Measurements from ENCODE around the gene VRK3. TPM values are rescaled to one million over a fixed set of nuclear protein-coding genes. Genes with fewer than 3 reads are reported as not detected.

Gene VRK3
- total RNA-seq, 3 donors from 2014 or later: 24.2 to 42.0 (median 40.3) TPM

GRCh38 chr19:50022823-50023222 lies 2.3 kb downstream of the VRK3 start:
- peaks cover 0 to 4% of the 10 kb centered on the region in 2 donors for H3K4me1 ChIP-seq
- DNase-seq (ENCODE audit: low spot score in 2 of 2): no peak
- H3K9me3 ChIP-seq: no peaks in the 10 kb centered on the region
- no peaks in the 10 kb centered on the region for H3K27me3 ChIP-seq
- no peaks in the 10 kb centered on the region for H3K36me3 ChIP-seq
- TF ChIP-seq CTCF (IDR thresholded peaks at IDR 0.05): no peak
- TF ChIP-seq POLR2A (IDR thresholded peaks at IDR 0.05): no peak
- TF ChIP-seq POLR2AphosphoS5 (IDR thresholded peaks at IDR 0.05): no peak
- intact Hi-C loops (cut with DNase I; ENCODE audit: low total_unique reads): no loop called here
- no peak overlapping the region for H3K4me3 ChIP-seq
- no peak overlapping the region for H3K27ac ChIP-seq

GRCh38 chr19:50020481-50020880 lies 4.7 kb downstream of the VRK3 start:
- no peaks in the 10 kb centered on the region for H3K9me3 ChIP-seq

GRCh38 chr19:50016225-50016807 lies 8.9 kb downstream of the VRK3 start:
- Histone ChIP-seq H3K27me3 (no peaks in the 10 kb centered on the region), H3K4me1 (no peaks in the 10 kb centered on the region), H3K36me3 (peaks cover 11% of the 10 kb centered on the region), H3K9me3 (no peaks in the 10 kb centered on the region), H3K4me3 (no peak overlapping the region), H3K27ac (no peak overlapping the region)
- no peak for TF ChIP-seq POLR2A (IDR thresholded peaks at IDR 0.05)
- TF ChIP-seq POLR2AphosphoS5 (IDR thresholded peaks at IDR 0.05): no peak
- TF ChIP-seq CTCF (IDR thresholded peaks at IDR 0.05): no peak
- intact Hi-C loops (cut with DNase I; ENCODE audit: low total_unique reads): no loop called here
- no peak for DNase-seq (ENCODE audit: low spot score in 2 of 2)

More at GRCh38 chr19:50020481-50020880, 4.7 kb downstream of the VRK3 start:
- no peaks in the 10 kb centered on the region for H3K27me3 ChIP-seq
- no peak for DNase-seq (ENCODE audit: low spot score in 2 of 2)
- TF ChIP-seq POLR2A (IDR thresholded peaks at IDR 0.05) (no peak), CTCF (IDR thresholded peaks at IDR 0.05) (no peak), POLR2AphosphoS5 (IDR thresholded peaks at IDR 0.05) (no peak)
- H3K36me3 ChIP-seq: peaks cover 4% of the 10 kb centered on the region
- intact Hi-C loops (cut with DNase I; ENCODE audit: low total_unique reads): no loop called here
- no peak overlapping the region for H3K27ac ChIP-seq
- peaks cover 0 to 4% of the 10 kb centered on the region in 2 donors for H3K4me1 ChIP-seq
- no peak overlapping the region for H3K4me3 ChIP-seq

GRCh38 chr19:50008532-50008931 lies 16.6 kb downstream of the VRK3 start:
- Histone ChIP-seq H3K4me1 (no peaks in the 10 kb centered on the region), H3K9me3 (no peaks in the 10 kb centered on the region), H3K4me3 (no peak overlapping the region), H3K36me3 (peaks cover 4% of the 10 kb centered on the region), H3K27ac (no peak overlapping the region), H3K27me3 (no peaks in the 10 kb centered on the region)
- DNase-seq (ENCODE audit: low spot score in 2 of 2): no peak
- intact Hi-C loops (cut with DNase I; ENCODE audit: low total_unique reads): no loop called here
- TF ChIP-seq POLR2AphosphoS5 (IDR thresholded peaks at IDR 0.05): no peak
- no peak for TF ChIP-seq CTCF (IDR thresholded peaks at IDR 0.05)
- no peak for TF ChIP-seq POLR2A (IDR thresholded peaks at IDR 0.05)

- H3K27me3 ChIP-seq: no peaks in the 10 kb centered on the region
- H3K4me3 ChIP-seq: no peak overlapping the region
- intact Hi-C loops (cut with DNase I; ENCODE audit: low total_unique reads): no loop called here
- no peaks in the 10 kb centered on the region for H3K4me1 ChIP-seq
- no peaks in the 10 kb centered on the region for H3K36me3 ChIP-seq
- no peak for DNase-seq (ENCODE audit: low spot score in 2 of 2)
- TF ChIP-seq POLR2A (IDR thresholded peaks at IDR 0.05) (no peak), POLR2AphosphoS5 (IDR thresholded peaks at IDR 0.05) (no peak), CTCF (IDR thresholded peaks at IDR 0.05) (no peak)
- no peak overlapping the region for H3K27ac ChIP-seq
- H3K9me3 ChIP-seq: no peaks in the 10 kb centered on the region
Measured at GRCh38 chr19:50007947-50008346, 17.2 kb downstream of the VRK3 start.
